Measurements from ENCODE around the gene NBEA.

DNA sequence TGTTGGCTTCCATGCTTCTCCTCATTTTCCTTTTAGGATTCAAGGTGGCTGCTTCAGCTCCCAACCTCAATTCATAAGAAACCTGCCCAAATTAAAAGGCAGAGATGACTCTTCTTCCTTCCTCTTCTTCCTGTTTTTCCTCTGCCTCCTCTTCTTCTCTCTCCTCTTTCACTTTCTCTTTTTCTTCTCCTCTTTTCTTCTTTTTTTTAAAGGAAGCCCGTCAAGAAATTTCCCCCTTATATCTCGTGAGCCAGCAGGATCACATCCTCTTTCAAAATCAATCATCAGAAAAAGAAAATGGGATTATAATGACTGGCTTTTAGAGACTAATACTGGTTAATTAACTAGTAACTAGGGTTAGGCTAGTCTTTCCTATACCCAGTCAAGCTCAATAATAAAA, 220.3 kb downstream of the NBEA start:
- TF ChIP-seq YY1 (IDR thresholded peaks at IDR 0.05; ENCODE audit: insufficient read depth, insufficient read length) (no peak), SUZ12 (IDR thresholded peaks at IDR 0.05; ENCODE audit: extremely low read depth, insufficient read depth, insufficient read length) (no peak), ZNF274 (IDR thresholded peaks at IDR 0.05; ENCODE audit: low read depth, low read length) (no peak)

Data from NT2/D1 (cell line).